22Rv1 (cell line): Measurements from ENCODE around the gene TRPV4.

Experiments
- CTCF ChIP-seq: fragments of 450-650 bp; IDR thresholded peaks from 2 replicates; pipeline ENCODE4 v1.5.1; 2017; ENCODE audit warnings: mild to moderate bottlenecking
- ZFX ChIP-seq: fragments of 450-650 bp; IDR thresholded peaks from 2 replicates; pipeline ENCODE4 v1.6.1; 2017; ENCODE audit warnings: antibody characterized with exemption, borderline replicate concordance

- TF ChIP-seq CTCF (no peak), ZFX (no peak)
Observed at GRCh38 chr12:109770104-109770860, 62.9 kb downstream of the TRPV4 start.
